Endodermal cell (in vitro differentiated cells): ENCODE measurements around the gene FAHD2A. TPM values are rescaled to one million over a fixed set of nuclear protein-coding genes. Genes with fewer than 3 reads are reported as not detected.
A peak's percentile ranks its signal among the peaks of the same experiment; 100 is the strongest.

Experiments used
- DNase-seq: peaks from one replicate; pipeline ENCODE4 v3.0.0-alpha.2; 2017
- H3K27ac ChIP-seq: 2 replicates; pipeline ENCODE4 v1.5.1; 2013; ENCODE audit warnings: mild to moderate bottlenecking, low read depth, low read length, moderate library complexity
- H3K27me3 ChIP-seq: 2 replicates; pipeline ENCODE4 v1.6.1; 2013; ENCODE audit warnings: mild to moderate bottlenecking, low read length, moderate library complexity; ENCODE audit not compliant: insufficient read depth, control insufficient read depth, poor library complexity, severe bottlenecking
- H3K36me3 ChIP-seq: 2 replicates; pipeline ENCODE4 v1.7.0; 2013; ENCODE audit warnings: mild to moderate bottlenecking, low read length, moderate library complexity; ENCODE audit not compliant: control insufficient read depth, insufficient read depth
- H3K4me1 ChIP-seq: one replicate; pipeline ENCODE4 v1.7.0; 2013; ENCODE audit warnings: low read length; ENCODE audit not compliant: control insufficient read depth, insufficient read depth
- H3K4me3 ChIP-seq: 2 replicates; pipeline ENCODE4 v1.5.1; 2013; ENCODE audit warnings: mild to moderate bottlenecking, low read length, moderate library complexity
- H3K9ac ChIP-seq: 2 replicates; pipeline ENCODE4 v1.6.1; 2013; ENCODE audit warnings: mild to moderate bottlenecking, low read length, moderate library complexity; ENCODE audit not compliant: poor library complexity, severe bottlenecking; ENCODE audit errors: extremely low read depth
- H3K9me3 ChIP-seq: 2 replicates; pipeline ENCODE4 v1.6.1; 2013; ENCODE audit warnings: mild to moderate bottlenecking, low read length, moderate library complexity; ENCODE audit not compliant: control insufficient read depth
- H3K27ac Mint-ChIP-seq: 2 replicates; pipeline ENCODE4 v1.8.0; 2020; ENCODE audit warnings: mixed read lengths
- H3K27me3 Mint-ChIP-seq: 2 replicates; pipeline ENCODE4 v1.8.0; 2021; ENCODE audit warnings: mild to moderate bottlenecking, mixed read lengths; ENCODE audit not compliant: insufficient read depth
- H3K36me3 Mint-ChIP-seq: 2 replicates; pipeline ENCODE4 v1.8.0; 2020; ENCODE audit warnings: low read depth, mixed read lengths
- H3K4me1 Mint-ChIP-seq: 2 replicates; pipeline ENCODE4 v1.8.0; 2020; ENCODE audit warnings: mixed read lengths
- H3K4me3 Mint-ChIP-seq: 2 replicates; pipeline ENCODE4 v1.8.0; 2020; ENCODE audit warnings: mild to moderate bottlenecking, moderate library complexity, mixed read lengths
- H3K9me3 Mint-ChIP-seq: 2 replicates; pipeline ENCODE4 v1.8.0; 2020; ENCODE audit warnings: mild to moderate bottlenecking, mixed read lengths
- WGBS, 2 experiments: methylation state at CpG; one replicate each; pipeline versions ENCODE4 v1.1.5 to v1.1.7; 2013; ENCODE audit warnings: missing lambda C conversion rate in 2 of 2, mixed read lengths in 1 of 2; ENCODE audit not compliant: insufficient coverage in 1 of 2, insufficient read length in 1 of 2; 5-methylcytosine and 5-hydroxymethylcytosine counted together
- total RNA-seq, 2 donors: library from RNA; stranded (reverse); fragmentation: NEBNext Ultra II Directional in 1 of 2; extraction: Animal tissue kit (Norgen Biotek cat#: 25700) in 1 of 2; gene quantifications; 2 replicates in 1 of 2; 3 replicates in 1 of 2; pipeline ENCODE4 v1.2.1, GENCODE V29; 2021
- TF ChIP-seq, protein P1 (sequence below): fragments of 200-600 bp; sonication (generic); conservative IDR thresholded peaks from 2 replicates; pipeline ENCODE4 v1.5.0; 2021; ENCODE audit warnings: antibody characterized with exemption, mild to moderate bottlenecking

FAHD2A gene
- total RNA-seq, 2 donors from 2014 or later, result 45.2 to 49.4 TPM

- peaks cover 13% of the 10 kb centered on the region for H3K27me3 Mint-ChIP-seq
- no peaks in the 10 kb centered on the region for H3K4me1 Mint-ChIP-seq
- no peak overlapping the region for H3K9ac ChIP-seq
- H3K4me1 ChIP-seq, result no peaks in the 10 kb centered on the region
- H3K27me3 ChIP-seq, result no peaks in the 10 kb centered on the region
- no peak overlapping the region for H3K4me3 Mint-ChIP-seq
- TF ChIP-seq, protein P1, sequence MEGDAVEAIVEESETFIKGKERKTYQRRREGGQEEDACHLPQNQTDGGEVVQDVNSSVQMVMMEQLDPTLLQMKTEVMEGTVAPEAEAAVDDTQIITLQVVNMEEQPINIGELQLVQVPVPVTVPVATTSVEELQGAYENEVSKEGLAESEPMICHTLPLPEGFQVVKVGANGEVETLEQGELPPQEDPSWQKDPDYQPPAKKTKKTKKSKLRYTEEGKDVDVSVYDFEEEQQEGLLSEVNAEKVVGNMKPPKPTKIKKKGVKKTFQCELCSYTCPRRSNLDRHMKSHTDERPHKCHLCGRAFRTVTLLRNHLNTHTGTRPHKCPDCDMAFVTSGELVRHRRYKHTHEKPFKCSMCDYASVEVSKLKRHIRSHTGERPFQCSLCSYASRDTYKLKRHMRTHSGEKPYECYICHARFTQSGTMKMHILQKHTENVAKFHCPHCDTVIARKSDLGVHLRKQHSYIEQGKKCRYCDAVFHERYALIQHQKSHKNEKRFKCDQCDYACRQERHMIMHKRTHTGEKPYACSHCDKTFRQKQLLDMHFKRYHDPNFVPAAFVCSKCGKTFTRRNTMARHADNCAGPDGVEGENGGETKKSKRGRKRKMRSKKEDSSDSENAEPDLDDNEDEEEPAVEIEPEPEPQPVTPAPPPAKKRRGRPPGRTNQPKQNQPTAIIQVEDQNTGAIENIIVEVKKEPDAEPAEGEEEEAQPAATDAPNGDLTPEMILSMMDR, result no peak
- DNase-seq, result peak; percentile 38
- no peaks in the 10 kb centered on the region for H3K36me3 ChIP-seq
- no peaks in the 10 kb centered on the region for H3K36me3 Mint-ChIP-seq
- no peak overlapping the region for H3K27ac Mint-ChIP-seq
- WGBS, 2 experiments, result 79 to 85% methylated on average over 4 to 5 of the region's 5 CpGs
- no peak overlapping the region for H3K27ac ChIP-seq
- H3K9me3 ChIP-seq, result no peaks in the 10 kb centered on the region
- H3K4me3 ChIP-seq, result no peak overlapping the region
- peaks cover 6% of the 10 kb centered on the region for H3K9me3 Mint-ChIP-seq
Measured at GRCh38 chr2:95359501-95359930, 43.0 kb upstream of the FAHD2A start.

DNA sequence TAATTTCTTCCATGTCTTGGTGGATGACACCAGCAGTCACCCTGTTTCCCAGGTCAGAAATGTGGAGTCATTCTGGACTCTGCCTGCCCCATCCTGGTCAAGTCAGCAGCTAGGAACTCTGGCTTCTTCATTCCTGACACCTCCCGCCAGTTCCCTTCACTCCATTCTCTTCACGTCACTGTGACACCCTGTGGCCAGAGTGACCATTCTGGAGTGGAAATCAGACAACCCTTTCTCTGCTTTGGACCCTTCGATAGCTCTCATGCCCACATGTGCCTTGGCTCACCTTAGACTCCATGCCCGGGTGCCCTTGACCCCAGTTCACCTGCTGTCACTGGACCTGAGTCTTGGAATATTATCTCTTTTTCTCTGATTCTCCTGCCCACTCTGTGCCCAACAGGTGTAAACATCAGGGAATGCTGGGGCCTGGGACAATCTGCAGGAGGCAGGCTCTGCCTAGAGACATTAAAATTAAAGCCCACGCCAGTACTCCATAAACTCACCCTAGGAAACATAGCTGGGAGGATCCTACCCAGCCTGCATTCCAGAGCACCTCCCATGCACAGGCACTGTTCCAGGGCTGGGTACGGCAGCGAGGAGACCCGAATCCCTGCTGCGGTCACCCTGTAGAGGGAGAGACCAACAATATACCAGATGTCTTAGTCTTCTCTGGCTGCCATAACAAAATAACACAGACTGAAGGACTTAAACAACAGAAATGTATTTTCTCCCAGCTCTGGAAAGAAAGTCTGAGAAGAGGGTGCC is 41.1 kb upstream of the FAHD2A start:
- 90 to 95% methylated on average over 3 to 9 of the region's 9 CpGs for WGBS, 2 experiments
- TF ChIP-seq, protein P1, result no peak
- Histone ChIP-seq H3K9ac (no peak overlapping the region), H3K9me3 (no peaks in the 10 kb centered on the region), H3K36me3 (no peaks in the 10 kb centered on the region), H3K4me1 (no peaks in the 10 kb centered on the region), H3K27me3 (no peaks in the 10 kb centered on the region), H3K27ac (no peak overlapping the region), H3K4me3 (no peak overlapping the region)
- Mint-ChIP-seq H3K36me3 (no peaks in the 10 kb centered on the region), H3K4me1 (no peaks in the 10 kb centered on the region), H3K27ac (no peak overlapping the region), H3K27me3 (peaks cover 13% of the 10 kb centered on the region), H3K4me3 (no peak overlapping the region), H3K9me3 (no peaks in the 10 kb centered on the region)
- peak; percentile 23 for DNase-seq

- WGBS, 2 experiments, result 81 to 87% methylated on average over 6 to 9 of the region's 9 CpGs
- H3K36me3 ChIP-seq, result no peaks in the 10 kb centered on the region
- H3K36me3 Mint-ChIP-seq, result no peaks in the 10 kb centered on the region
- H3K4me3 Mint-ChIP-seq, result no peak overlapping the region
- TF ChIP-seq, protein P1, result no peak
- DNase-seq, result peak; percentile 34
- no peak overlapping the region for H3K4me3 ChIP-seq
- no peak overlapping the region for H3K9ac ChIP-seq
- H3K9me3 Mint-ChIP-seq, result no peaks in the 10 kb centered on the region
- H3K27ac ChIP-seq, result no peak overlapping the region
- H3K27me3 Mint-ChIP-seq, result peaks cover 13% of the 10 kb centered on the region
- H3K27me3 ChIP-seq, result no peaks in the 10 kb centered on the region
- H3K27ac Mint-ChIP-seq, result no peak overlapping the region
- no peaks in the 10 kb centered on the region for H3K9me3 ChIP-seq
- no peaks in the 10 kb centered on the region for H3K4me1 Mint-ChIP-seq
- H3K4me1 ChIP-seq, result no peaks in the 10 kb centered on the region
Measured at GRCh38 chr2:95362486-95362885, 40.0 kb upstream of the FAHD2A start.
